Neural cell (in vitro differentiated cells): ENCODE results near the gene FRS3. TPM values are rescaled to one million over a fixed set of nuclear protein-coding genes. Genes with fewer than 3 reads are reported as not detected.

ENCODE experiments used
- H2AFZ ChIP-seq: fragments of 200-600, 300-800 bp; sonication (generic), shearing (Covaris generic); 2 replicates; pipeline ENCODE4 v1.6.0; 2014; ENCODE audit warnings: low read depth, mild to moderate bottlenecking, antibody characterized with exemption, low read length, moderate library complexity
- H3F3A ChIP-seq: fragments of 200-600 bp; shearing (Covaris generic); 2 replicates; pipeline ENCODE4 v1.6.1; 2016; ENCODE audit warnings: mild to moderate bottlenecking, moderate library complexity, mixed read lengths, antibody characterized with exemption, low read length; ENCODE audit not compliant: insufficient read depth, poor library complexity, severe bottlenecking
- H3K27ac ChIP-seq: fragments of 200-600, 300-800 bp; sonication (generic), shearing (Covaris generic); 2 replicates; pipeline ENCODE4 v1.5.1; 2014; ENCODE audit warnings: mild to moderate bottlenecking, low read length, moderate library complexity
- H3K27me3 ChIP-seq: fragments of 300-800, 200-600 bp; sonication (generic), shearing (Covaris generic); 2 replicates; pipeline ENCODE4 v1.6.0; 2014; ENCODE audit warnings: mild to moderate bottlenecking, low read depth, low read length, moderate library complexity; ENCODE audit not compliant: insufficient read depth
- H3K36me3 ChIP-seq: fragments of 300-800, 200-600 bp; sonication (generic), shearing (Covaris generic); 2 replicates; pipeline ENCODE4 v1.5.1; 2014; ENCODE audit warnings: mild to moderate bottlenecking, antibody characterized with exemption, low read length, moderate library complexity; ENCODE audit not compliant: insufficient read depth
- H3K4me2 ChIP-seq: fragments of 300-800, 200-600 bp; sonication (generic), shearing (Covaris generic); 2 replicates; pipeline ENCODE4 v1.6.0; 2014; ENCODE audit warnings: mild to moderate bottlenecking, low read length
- H3K4me3 ChIP-seq: fragments of 300-800, 200-600 bp; sonication (generic), shearing (Covaris generic); 2 replicates; pipeline ENCODE4 v1.5.1; 2014; ENCODE audit warnings: mild to moderate bottlenecking, low read length, moderate library complexity
- H3K79me2 ChIP-seq: fragments of 200-600 bp; shearing (Covaris generic); replicated peaks from 2 replicates; pipeline ENCODE4 v1.6.0; 2014; ENCODE audit warnings: mild to moderate bottlenecking, low read length, moderate library complexity; ENCODE audit not compliant: insufficient read depth
- H3K9ac ChIP-seq: fragments of 300-800, 200-600 bp; sonication (generic), shearing (Covaris generic); 2 replicates; pipeline ENCODE4 v1.6.1; 2016; ENCODE audit warnings: mild to moderate bottlenecking, low read length, mixed read lengths
- H3K9me2 ChIP-seq: fragments of 200-600 bp; shearing (Covaris generic); 2 replicates; pipeline ENCODE4 v1.6.1; 2016; ENCODE audit warnings: mild to moderate bottlenecking, low read length, mixed read lengths; ENCODE audit not compliant: insufficient read depth
- H3K9me3 ChIP-seq: fragments of 200-600, 300-800 bp; sonication (generic), shearing (Covaris generic); 2 replicates; pipeline ENCODE4 v1.6.1; 2016; ENCODE audit warnings: mild to moderate bottlenecking, mixed run types, low read length, moderate library complexity, mixed read lengths
- H4K20me1 ChIP-seq: fragments of 200-600 bp; shearing (Covaris generic); 2 replicates; pipeline ENCODE4 v1.6.1; 2016; ENCODE audit warnings: mild to moderate bottlenecking, mixed run types; ENCODE audit not compliant: insufficient read depth
- EP300 ChIP-seq: fragments of 450-650 bp; conservative IDR thresholded peaks from 2 replicates; pipeline ENCODE4 v1.6.1; 2014; ENCODE audit warnings: antibody characterized with exemption, mild to moderate bottlenecking, moderate library complexity; ENCODE audit not compliant: poor library complexity, severe bottlenecking
- EZH2 ChIP-seq: fragments of 200-600, 300-800 bp; shearing (Covaris generic), sonication (generic); IDR thresholded peaks from 2 replicates; pipeline ENCODE4 v1.6.1; 2014; ENCODE audit warnings: antibody characterized with exemption, low read length, borderline replicate concordance, mild to moderate bottlenecking; ENCODE audit not compliant: insufficient read depth, poor library complexity, severe bottlenecking
- MXI1 ChIP-seq: fragments of 450-650 bp; conservative IDR thresholded peaks from 2 replicates; pipeline ENCODE4 v1.6.1; 2014; ENCODE audit warnings: antibody characterized with exemption, mild to moderate bottlenecking; ENCODE audit not compliant: poor library complexity, severe bottlenecking
- POLR2AphosphoS5 ChIP-seq: IDR thresholded peaks from 2 replicates; pipeline ENCODE4 v1.6.1; 2012
- RAD21 ChIP-seq: fragments of 450-650 bp; conservative IDR thresholded peaks from 2 replicates; pipeline ENCODE4 v1.6.1; 2014; ENCODE audit warnings: antibody characterized with exemption, mild to moderate bottlenecking, moderate library complexity
- SMC3 ChIP-seq: fragments of 450-650 bp; conservative IDR thresholded peaks from 2 replicates; pipeline ENCODE4 v1.6.1; 2014; ENCODE audit warnings: antibody characterized with exemption, mild to moderate bottlenecking, moderate library complexity; ENCODE audit not compliant: poor library complexity
- TAF1 ChIP-seq: IDR thresholded peaks from 2 replicates; pipeline ENCODE4 v1.6.1; 2012; ENCODE audit warnings: low read depth
- polyA plus RNA-seq: library from polyadenylated mRNA; depleted of rRNA; stranded (reverse); fragments of >200 nt; gene quantifications from 2 replicates; pipeline ENCODE4 v1.2.3, GENCODE V29; 2014
- TF ChIP-seq, protein P1 (sequence below): IDR thresholded peaks from 2 replicates; pipeline ENCODE4 v1.6.1; 2012; ENCODE audit warnings: borderline replicate concordance
- TF ChIP-seq, protein P2 (sequence below): fragments of 450-650 bp; IDR thresholded peaks from 2 replicates; pipeline ENCODE4 v1.5.1; 2014; ENCODE audit warnings: antibody characterized with exemption, mild to moderate bottlenecking, moderate library complexity; ENCODE audit not compliant: poor library complexity, severe bottlenecking

Gene FRS3
- polyA plus RNA-seq, 1 donor from 2014 or later: 15.7 TPM

DNA sequence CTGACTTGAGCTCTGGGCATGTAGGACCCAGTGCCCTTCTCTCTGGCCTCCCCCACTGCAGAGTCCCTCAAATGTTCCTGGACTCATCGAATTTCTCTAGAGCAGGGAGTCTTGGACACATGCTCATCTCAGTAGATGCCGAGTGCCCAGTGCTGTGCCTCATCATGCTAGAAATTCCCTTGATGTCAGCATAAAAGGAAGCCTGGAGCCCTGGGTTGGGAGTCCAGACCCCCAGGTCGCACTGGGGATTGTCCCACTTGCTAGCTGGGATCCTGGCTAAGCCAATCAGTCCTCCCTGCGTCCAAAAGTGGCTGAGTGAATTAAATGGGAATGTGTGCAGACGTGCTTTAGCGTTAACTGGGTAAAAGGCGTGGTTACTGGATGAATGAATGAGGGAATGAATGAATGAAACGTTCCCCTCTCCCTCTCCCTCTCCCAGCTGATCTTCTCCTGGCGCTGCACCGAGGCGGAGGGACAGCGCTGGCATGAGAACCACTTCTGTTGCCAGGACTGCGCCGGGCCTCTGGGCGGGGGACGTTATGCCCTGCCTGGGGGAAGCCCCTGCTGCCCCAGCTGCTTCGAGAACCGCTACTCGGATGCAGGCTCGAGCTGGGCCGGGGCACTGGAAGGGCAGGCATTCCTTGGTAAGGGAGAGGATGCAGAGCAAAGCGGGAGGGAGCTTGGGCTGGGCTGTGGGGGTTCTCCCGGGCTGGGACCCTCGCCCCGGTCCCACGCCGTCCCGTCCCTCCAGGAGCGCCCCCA lies 6.2 kb upstream of the FRS3 start:
- Histone ChIP-seq H3K36me3 (no peaks in the 10 kb centered on the region), H3K4me3 (peak overlapping the region; percentile 76), H2AFZ (peak overlapping the region; percentile 65), H3K27me3 (no peaks in the 10 kb centered on the region), H3K9me2 (no peaks in the 10 kb centered on the region), H3K4me2 (peak overlapping the region; percentile 97), H4K20me1 (no peaks in the 10 kb centered on the region), H3K9ac (peak overlapping the region; percentile 75), H3K27ac (peak overlapping the region; percentile 79), H3F3A (no peaks in the 10 kb centered on the region), H3K9me3 (no peaks in the 10 kb centered on the region), H3K79me2 (peaks cover 3% of the 10 kb centered on the region)
- TF ChIP-seq MXI1 (peak; percentile 11), TAF1 (no peak)

DNA sequence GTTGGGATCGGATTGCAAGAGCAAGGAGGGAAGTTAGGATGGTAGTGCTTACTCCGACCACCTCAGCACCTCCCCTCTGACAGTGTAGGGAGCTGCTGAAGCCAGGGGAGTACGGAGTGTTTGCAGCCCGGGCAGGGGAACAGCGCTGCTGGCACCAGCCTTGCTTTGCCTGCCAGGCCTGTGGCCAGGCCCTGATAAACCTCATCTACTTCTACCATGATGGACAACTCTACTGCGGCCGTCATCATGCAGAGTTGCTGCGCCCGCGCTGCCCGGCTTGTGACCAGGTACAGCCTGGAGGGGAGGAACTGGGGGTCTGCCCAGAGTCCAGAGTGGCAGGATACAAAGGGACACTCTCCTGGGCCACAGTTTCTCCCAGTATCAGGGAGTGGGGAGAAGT lies 5.6 kb upstream of the FRS3 start:
- H3K9ac ChIP-seq: no peak overlapping the region
- no peak overlapping the region for H2AFZ ChIP-seq
- TF ChIP-seq MXI1 (no peak), EZH2 (no peak), TAF1 (no peak), EP300 (no peak), SMC3 (no peak), RAD21 (no peak), POLR2AphosphoS5 (no peak)
- TF ChIP-seq, protein P1, sequence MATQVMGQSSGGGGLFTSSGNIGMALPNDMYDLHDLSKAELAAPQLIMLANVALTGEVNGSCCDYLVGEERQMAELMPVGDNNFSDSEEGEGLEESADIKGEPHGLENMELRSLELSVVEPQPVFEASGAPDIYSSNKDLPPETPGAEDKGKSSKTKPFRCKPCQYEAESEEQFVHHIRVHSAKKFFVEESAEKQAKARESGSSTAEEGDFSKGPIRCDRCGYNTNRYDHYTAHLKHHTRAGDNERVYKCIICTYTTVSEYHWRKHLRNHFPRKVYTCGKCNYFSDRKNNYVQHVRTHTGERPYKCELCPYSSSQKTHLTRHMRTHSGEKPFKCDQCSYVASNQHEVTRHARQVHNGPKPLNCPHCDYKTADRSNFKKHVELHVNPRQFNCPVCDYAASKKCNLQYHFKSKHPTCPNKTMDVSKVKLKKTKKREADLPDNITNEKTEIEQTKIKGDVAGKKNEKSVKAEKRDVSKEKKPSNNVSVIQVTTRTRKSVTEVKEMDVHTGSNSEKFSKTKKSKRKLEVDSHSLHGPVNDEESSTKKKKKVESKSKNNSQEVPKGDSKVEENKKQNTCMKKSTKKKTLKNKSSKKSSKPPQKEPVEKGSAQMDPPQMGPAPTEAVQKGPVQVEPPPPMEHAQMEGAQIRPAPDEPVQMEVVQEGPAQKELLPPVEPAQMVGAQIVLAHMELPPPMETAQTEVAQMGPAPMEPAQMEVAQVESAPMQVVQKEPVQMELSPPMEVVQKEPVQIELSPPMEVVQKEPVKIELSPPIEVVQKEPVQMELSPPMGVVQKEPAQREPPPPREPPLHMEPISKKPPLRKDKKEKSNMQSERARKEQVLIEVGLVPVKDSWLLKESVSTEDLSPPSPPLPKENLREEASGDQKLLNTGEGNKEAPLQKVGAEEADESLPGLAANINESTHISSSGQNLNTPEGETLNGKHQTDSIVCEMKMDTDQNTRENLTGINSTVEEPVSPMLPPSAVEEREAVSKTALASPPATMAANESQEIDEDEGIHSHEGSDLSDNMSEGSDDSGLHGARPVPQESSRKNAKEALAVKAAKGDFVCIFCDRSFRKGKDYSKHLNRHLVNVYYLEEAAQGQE: no peak
- TF ChIP-seq, protein P2, sequence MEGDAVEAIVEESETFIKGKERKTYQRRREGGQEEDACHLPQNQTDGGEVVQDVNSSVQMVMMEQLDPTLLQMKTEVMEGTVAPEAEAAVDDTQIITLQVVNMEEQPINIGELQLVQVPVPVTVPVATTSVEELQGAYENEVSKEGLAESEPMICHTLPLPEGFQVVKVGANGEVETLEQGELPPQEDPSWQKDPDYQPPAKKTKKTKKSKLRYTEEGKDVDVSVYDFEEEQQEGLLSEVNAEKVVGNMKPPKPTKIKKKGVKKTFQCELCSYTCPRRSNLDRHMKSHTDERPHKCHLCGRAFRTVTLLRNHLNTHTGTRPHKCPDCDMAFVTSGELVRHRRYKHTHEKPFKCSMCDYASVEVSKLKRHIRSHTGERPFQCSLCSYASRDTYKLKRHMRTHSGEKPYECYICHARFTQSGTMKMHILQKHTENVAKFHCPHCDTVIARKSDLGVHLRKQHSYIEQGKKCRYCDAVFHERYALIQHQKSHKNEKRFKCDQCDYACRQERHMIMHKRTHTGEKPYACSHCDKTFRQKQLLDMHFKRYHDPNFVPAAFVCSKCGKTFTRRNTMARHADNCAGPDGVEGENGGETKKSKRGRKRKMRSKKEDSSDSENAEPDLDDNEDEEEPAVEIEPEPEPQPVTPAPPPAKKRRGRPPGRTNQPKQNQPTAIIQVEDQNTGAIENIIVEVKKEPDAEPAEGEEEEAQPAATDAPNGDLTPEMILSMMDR: no peak
- H3K9me3 ChIP-seq: no peaks in the 10 kb centered on the region
- no peaks in the 10 kb centered on the region for H3K9me2 ChIP-seq
- H3K36me3 ChIP-seq: no peaks in the 10 kb centered on the region
- no peak overlapping the region for H3K4me2 ChIP-seq
- H3K27ac ChIP-seq: no peak overlapping the region
- H3K4me3 ChIP-seq: peak overlapping the region; percentile 76
- H3K79me2 ChIP-seq: peaks cover 3% of the 10 kb centered on the region
- no peaks in the 10 kb centered on the region for H3F3A ChIP-seq
- no peaks in the 10 kb centered on the region for H3K27me3 ChIP-seq
- H4K20me1 ChIP-seq: no peaks in the 10 kb centered on the region
